ENCODE data around the gene GOLGA6C. TPM values are rescaled to one million over a fixed set of nuclear protein-coding genes. Genes with fewer than 3 reads are reported as not detected.

GOLGA6C gene
- total and polyA plus RNA-seq, 9 of the 15 experiments (the other 6 are each of a cell fraction or from before 2014, with no cell fraction given), result not detected

DNA sequence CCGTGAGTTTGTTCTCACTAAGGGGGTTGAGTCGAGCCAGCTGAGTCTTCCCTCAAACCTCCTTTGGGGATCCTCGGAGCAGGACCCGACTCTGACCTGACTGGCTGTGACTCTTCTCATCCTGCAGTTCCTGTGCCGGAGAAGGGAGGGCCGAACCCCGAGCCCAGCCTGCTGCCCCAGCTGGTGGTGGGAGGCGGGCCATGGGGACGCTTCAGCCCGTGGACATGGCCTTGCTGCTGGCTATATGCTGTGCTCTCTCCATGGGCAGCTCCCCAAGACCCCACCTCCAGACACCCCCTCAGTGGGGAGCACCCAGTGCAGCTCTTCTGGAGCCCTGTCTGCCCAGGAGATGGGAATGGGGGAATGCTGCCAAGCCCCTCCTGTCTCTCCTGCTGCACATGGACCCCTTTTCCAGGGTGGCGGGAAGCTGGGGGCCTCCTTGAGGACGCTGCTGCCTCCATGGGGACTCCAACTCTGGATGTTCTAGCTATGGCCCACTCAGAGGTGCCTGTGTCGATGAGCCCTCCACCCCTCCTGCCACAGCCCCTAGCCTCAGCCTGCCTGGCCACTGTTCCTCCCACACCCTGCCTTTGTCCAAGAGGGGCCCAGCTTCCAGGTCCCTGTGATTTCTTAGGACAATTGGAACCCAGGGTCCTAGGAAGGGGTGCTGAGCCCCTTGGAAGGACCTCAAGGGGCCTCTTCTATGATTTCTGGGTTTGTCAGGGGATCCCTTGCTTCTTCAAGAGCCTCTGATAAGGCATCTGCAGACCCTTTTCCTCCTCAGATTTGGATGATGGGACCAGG, 43.6 kb upstream of the GOLGA6C start:
- peak; percentile 24 for ATAC-seq
- Histone ChIP-seq H4K20me1 (replicated peaks; ENCODE audit: control insufficient read depth, insufficient read depth, low read length) (peaks cover 52% of the 10 kb centered on the region), H3K36me3 (ENCODE audit: control insufficient read depth, insufficient read depth, low read length) (peaks cover 35% of the 10 kb centered on the region; the same call in 2 of the 3 replicates), H3K79me2 (ENCODE audit: control insufficient read depth, insufficient read depth, low read length) (peaks cover 8% of the 10 kb centered on the region; the same call in 1 of the 3 replicates), H3K27me3 (ENCODE audit: control insufficient read depth in 2 of 2, insufficient read depth in 2 of 2, low read length in 2 of 2) (no peaks in the 10 kb centered on the region), H3K9me3 (replicated peaks; ENCODE audit: control insufficient read depth, insufficient read depth, low read depth, low read length) (no peaks in the 10 kb centered on the region), H2AFZ (ENCODE audit: low read depth, low read length) (no peak overlapping the region), H3K4me3 (no peak overlapping the region), H3K27ac (ENCODE audit: extremely low read depth, low read depth, low read length) (no peak overlapping the region), H3K4me2 (ENCODE audit: insufficient read depth, low read length) (no peak overlapping the region), H3K9ac (ENCODE audit: insufficient read depth in 1 of 2, low read depth in 2 of 2, low read length in 2 of 2) (no peak overlapping the region), H3K9me1 (ENCODE audit: control insufficient read depth, insufficient read depth, low read length) (peaks cover 5% of the 10 kb centered on the region), H3K4me1 (replicated peaks in 1 of 2; ENCODE audit: control insufficient read depth in 2 of 2, insufficient read depth in 2 of 2, low read length in 2 of 2) (peaks cover 0 to 19% of the 10 kb centered on the region in 2 experiments; a peak in 2 of 5 replicates)
- in situ Hi-C loops (cut with MboI), result no loop called here
- peak; percentile 29 for FAIRE-seq
- no TSS peak for BruUV-seq (replicated peaks)
- POLR2A ChIA-PET, result interaction anchor here (0.5 to 2.2 kb wide), 8 partner anchors 10 to 184 kb away, joined by 3 to 8 read pairs (median 4); no protein-coding TSS in a partner anchor
- intact Hi-C loops (cut with micrococcal nuclease), result no loop called here
- WGBS (ENCODE audit: insufficient coverage, low coverage, missing lambda C conversion rate), result 36% methylated on average over 13 of the region's 13 CpGs
- peak in 1 of 4 experiments; percentile 33 for DNase-seq (ENCODE audit: extremely low read depth in 1 of 4, low spot score in 3 of 4)
- CTCF ChIA-PET (ENCODE audit: low intra/inter-chr PET ratio), result no interaction called here
- TF ChIP-seq KLF13 (tag; IDR thresholded peaks at IDR 0.05; ENCODE audit: borderline replicate concordance, low read depth) (no peak), SUPT5H (IDR thresholded peaks at IDR 0.05) (no peak), SREBF2 (CRISPR knock-in tag; IDR thresholded peaks at IDR 0.05) (no peak), SAFB (IDR thresholded peaks at IDR 0.05; ENCODE audit: borderline replicate concordance, low read depth, low read length) (no peak), RBM22 (IDR thresholded peaks at IDR 0.05; ENCODE audit: low read depth, low read length, poor library complexity, severe bottlenecking) (peak; percentile 29), CHD4 (IDR thresholded peaks at IDR 0.05; ENCODE audit: insufficient read depth, insufficient replicate concordance, low read depth, low read length, poor library complexity, severe bottlenecking) (no peak), RCOR1 (IDR thresholded peaks at IDR 0.05; ENCODE audit: borderline replicate concordance in 1 of 2, low read depth in 2 of 2, low read length in 2 of 2) (no peak), ZBTB33 (CRISPR knock-in tag; IDR thresholded peaks at IDR 0.05) (0 out of 2 replicates have a peak, but pooled peaks have one; percentile 20), CAMTA2 (CRISPR knock-in tag; conservative IDR thresholded peaks at IDR 0.05) (no peak), EWSR1 (IDR thresholded peaks at IDR 0.05; ENCODE audit: borderline replicate concordance, low read depth, partially characterized antibody) (no peak), FOXK2 (conservative IDR thresholded peaks at IDR 0.05 in 1 of 2, IDR thresholded peaks at IDR 0.05 in 1 of 2; ENCODE audit: low read depth in 2 of 2) (no peak)
- TF ChIP-seq, protein P1, sequence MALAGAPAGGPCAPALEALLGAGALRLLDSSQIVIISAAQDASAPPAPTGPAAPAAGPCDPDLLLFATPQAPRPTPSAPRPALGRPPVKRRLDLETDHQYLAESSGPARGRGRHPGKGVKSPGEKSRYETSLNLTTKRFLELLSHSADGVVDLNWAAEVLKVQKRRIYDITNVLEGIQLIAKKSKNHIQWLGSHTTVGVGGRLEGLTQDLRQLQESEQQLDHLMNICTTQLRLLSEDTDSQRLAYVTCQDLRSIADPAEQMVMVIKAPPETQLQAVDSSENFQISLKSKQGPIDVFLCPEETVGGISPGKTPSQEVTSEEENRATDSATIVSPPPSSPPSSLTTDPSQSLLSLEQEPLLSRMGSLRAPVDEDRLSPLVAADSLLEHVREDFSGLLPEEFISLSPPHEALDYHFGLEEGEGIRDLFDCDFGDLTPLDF (CRISPR knock-in tag; IDR thresholded peaks at IDR 0.05), result no peak
- TF ChIP-seq, protein P2, sequence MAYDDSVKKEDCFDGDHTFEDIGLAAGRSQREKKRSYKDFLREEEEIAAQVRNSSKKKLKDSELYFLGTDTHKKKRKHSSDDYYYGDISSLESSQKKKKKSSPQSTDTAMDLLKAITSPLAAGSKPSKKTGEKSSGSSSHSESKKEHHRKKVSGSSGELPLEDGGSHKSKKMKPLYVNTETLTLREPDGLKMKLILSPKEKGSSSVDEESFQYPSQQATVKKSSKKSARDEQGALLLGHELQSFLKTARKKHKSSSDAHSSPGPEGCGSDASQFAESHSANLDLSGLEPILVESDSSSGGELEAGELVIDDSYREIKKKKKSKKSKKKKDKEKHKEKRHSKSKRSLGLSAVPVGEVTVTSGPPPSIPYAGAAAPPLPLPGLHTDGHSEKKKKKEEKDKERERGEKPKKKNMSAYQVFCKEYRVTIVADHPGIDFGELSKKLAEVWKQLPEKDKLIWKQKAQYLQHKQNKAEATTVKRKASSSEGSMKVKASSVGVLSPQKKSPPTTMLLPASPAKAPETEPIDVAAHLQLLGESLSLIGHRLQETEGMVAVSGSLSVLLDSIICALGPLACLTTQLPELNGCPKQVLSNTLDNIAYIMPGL (CRISPR knock-in tag; IDR thresholded peaks at IDR 0.05), result no peak
